Measurements from ENCODE around the gene THAP11. TPM values are rescaled to one million over a fixed set of nuclear protein-coding genes. Genes with fewer than 3 reads are reported as not detected.

THAP11 gene
- total and polyA plus RNA-seq, 3 experiments from 2014 or later = 52.6 to 153 (median 55.1) TPM

DNA sequence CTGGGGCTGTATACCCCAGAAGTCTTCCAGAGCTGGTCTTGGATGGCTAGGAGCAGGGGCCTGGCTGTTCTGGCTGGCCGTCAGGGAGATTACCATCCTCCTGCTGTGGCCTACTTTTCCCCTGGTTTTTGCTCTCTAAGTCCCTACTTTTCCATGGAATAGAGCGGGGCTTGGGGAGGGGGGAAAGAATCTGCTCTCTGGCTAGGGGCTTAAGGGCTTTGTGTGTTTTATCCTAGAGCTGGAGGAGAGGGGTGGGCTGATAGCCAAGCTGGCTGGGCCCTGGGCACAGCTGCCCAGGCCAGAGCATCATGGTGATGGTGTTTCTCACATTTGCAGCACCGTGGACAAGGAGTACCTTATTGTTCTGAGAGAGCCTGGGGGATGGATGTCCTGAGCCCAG, 46.2 kb downstream of the THAP11 start:
- Mint-ChIP-seq H3K36me3 (peaks cover 0 to 26% (median 2%) of the 10 kb centered on the region in 3 donors), H3K9me3 (no peaks in the 10 kb centered on the region), H3K27me3 (no peaks in the 10 kb centered on the region), H3K27ac (no peak overlapping the region), H3K4me1 (peaks cover 5 to 8% (median 8%) of the 10 kb centered on the region in 3 donors), H3K4me3 (no peak overlapping the region)
- Histone ChIP-seq H3K36me3 (ENCODE audit: insufficient read depth, low read length) (peaks cover 12% of the 10 kb centered on the region), H3K27ac (ENCODE audit: low read depth, low read length) (no peak overlapping the region), H3K27me3 (ENCODE audit: insufficient read depth, low read length, poor library complexity, severe bottlenecking) (no peaks in the 10 kb centered on the region), H3K4me1 (ENCODE audit: insufficient read depth, low read length) (no peaks in the 10 kb centered on the region), H3K4me3 (ENCODE audit: low read length) (no peak overlapping the region), H3K9me3 (ENCODE audit: low read length) (no peaks in the 10 kb centered on the region)
- ChIA-PET CTCF (no interaction called here), POLR2A (no interaction called here)
- DNase-seq = no peak

DNA sequence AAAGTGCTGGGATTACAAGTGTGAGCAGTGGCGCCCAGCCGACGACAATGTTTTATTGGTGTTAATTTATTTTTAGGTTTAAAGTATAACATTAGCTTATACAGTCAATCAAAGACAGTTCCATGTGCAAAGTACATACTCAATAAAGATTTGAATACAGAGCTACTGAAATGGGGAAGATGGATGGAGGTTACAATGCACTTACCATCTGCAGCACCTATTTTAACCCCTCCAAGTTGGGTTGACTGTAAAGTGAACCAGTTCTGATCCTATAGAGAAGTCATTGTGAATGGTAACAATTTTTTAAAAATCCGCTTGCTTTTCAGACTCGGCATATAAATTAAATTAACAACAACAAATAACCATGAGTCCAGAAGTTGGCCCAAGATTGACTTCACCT, 50.3 kb downstream of the THAP11 start:
- Histone ChIP-seq H3K27ac (ENCODE audit: low read depth, low read length) (peak overlapping the region; percentile 66), H3K27me3 (ENCODE audit: insufficient read depth, low read length, poor library complexity, severe bottlenecking) (no peaks in the 10 kb centered on the region), H3K4me1 (ENCODE audit: insufficient read depth, low read length) (peaks cover 20% of the 10 kb centered on the region), H3K4me3 (ENCODE audit: low read length) (peak overlapping the region; percentile 61), H3K36me3 (ENCODE audit: insufficient read depth, low read length) (no peaks in the 10 kb centered on the region), H3K9me3 (ENCODE audit: low read length) (no peaks in the 10 kb centered on the region)
- Mint-ChIP-seq H3K4me3 (peak overlapping the region; percentile 65 to 94 (median 87)), H3K27me3 (no peaks in the 10 kb centered on the region), H3K36me3 (peaks cover 0 to 5% (median 0%) of the 10 kb centered on the region in 3 donors), H3K9me3 (no peaks in the 10 kb centered on the region), H3K4me1 (peaks cover 27 to 44% (median 35%) of the 10 kb centered on the region in 3 donors), H3K27ac (peak overlapping the region; percentile 85 to 97 (median 92))
- ChIA-PET POLR2A (interaction anchor here (0.5 to 0.7 kb wide), 4 partner anchors 21 to 74 kb away, joined by 3 to 9 read pairs (median 4); no protein-coding TSS in a partner anchor), CTCF (interaction anchor here (0.7 to 3.3 kb wide), 3 partner anchors 9 to 68 kb away, joined by 3 to 12 read pairs (median 10); partner anchors contain the start of gene NRN1L)
- no peak for DNase-seq

DNA sequence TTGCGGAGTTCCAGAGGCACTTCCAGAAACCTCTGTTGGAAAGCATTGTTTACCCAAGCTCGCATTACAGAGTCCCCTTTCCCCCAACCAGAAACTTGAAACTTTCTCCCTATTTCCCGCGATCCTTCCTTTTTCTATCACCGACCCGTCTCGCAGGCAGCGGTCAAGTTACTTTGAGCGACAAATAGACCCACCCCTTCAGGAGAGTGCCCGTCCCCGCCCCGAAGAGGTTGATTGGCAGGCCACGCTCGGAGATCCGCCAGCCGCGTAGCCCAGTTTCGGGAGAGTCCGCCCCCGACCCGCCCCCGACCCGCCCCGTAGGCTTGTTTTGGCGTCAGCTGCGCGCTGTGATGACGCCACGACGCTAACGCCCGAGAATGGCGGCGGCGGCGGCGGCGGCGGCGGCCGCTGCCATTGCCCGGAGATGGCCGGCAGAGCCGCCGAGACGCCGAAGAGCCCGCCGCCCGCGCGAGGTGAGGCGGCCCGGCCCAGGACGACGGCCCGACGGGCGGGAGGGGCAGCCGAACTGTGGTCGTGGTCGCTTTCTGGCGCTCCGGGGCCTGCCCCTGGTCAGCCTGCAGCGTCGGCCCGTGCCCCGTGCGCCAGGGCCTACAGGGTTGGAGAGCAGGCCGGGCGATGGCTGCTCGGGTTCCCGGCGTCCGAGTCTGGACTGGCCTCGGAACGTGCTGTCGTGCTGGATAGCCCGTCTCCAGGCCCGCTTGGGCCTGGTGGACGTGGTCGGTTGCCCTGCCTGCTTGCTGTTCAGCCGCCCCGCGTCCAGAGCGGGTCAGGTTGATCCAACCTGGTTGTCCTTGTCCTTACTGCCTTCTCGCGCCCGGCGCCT, 51.0 kb downstream of the THAP11 start, which contains the start of gene PSKH1:
Gene PSKH1 (plus strand): TSS at position 356 of the 844 bp plus-strand sequence. CDS start 15,496 bp downstream, outside the sequence.
- POLR2A ChIA-PET = interaction anchor here (0.5 to 0.7 kb wide), 4 partner anchors 21 to 74 kb away, joined by 3 to 4 read pairs (median 4); no protein-coding TSS in a partner anchor
- peak; percentile 85 to 94 (median 93) for DNase-seq
- peak within 1 kb of the TSS; percentile 91 for H3K27ac ChIP-seq (ENCODE audit: low read depth, low read length)
- peak within 1 kb of the TSS; percentile 92 for H3K4me3 ChIP-seq (ENCODE audit: low read length)
- H3K27me3 Mint-ChIP-seq = no peaks in the 10 kb centered on the region
- H3K27me3 ChIP-seq (ENCODE audit: insufficient read depth, low read length, poor library complexity, severe bottlenecking) = no peaks in the 10 kb centered on the region
- H3K9me3 Mint-ChIP-seq = no peaks in the 10 kb centered on the region
- H3K4me1 ChIP-seq (ENCODE audit: insufficient read depth, low read length) = peaks cover 20% of the 10 kb centered on the region
- no peaks in the 10 kb centered on the region for H3K36me3 ChIP-seq (ENCODE audit: insufficient read depth, low read length)
- peaks cover 0 to 5% (median 0%) of the 10 kb centered on the region in 3 donors for H3K36me3 Mint-ChIP-seq
- peaks cover 28 to 47% (median 38%) of the 10 kb centered on the region in 3 donors for H3K4me1 Mint-ChIP-seq
- CTCF ChIA-PET = interaction anchor here (1.0 to 3.3 kb wide), 5 partner anchors 9 to 76 kb away, joined by 3 to 12 read pairs (median 4); partner anchors contain the start of gene NRN1L
- peak within 1 kb of the TSS; percentile 96 to 99 (median 98) for H3K27ac Mint-ChIP-seq
- H3K4me3 Mint-ChIP-seq = peak within 1 kb of the TSS; percentile 87 to 100 (median 94)
- H3K9me3 ChIP-seq (ENCODE audit: low read length) = no peaks in the 10 kb centered on the region

Other genes starting within 250 kb of the THAP11 start
- 100 to 1,000 TPM; 124 to 139 TPM for gene CARMIL2, start 197.2 kb upstream of the THAP11 start, total RNA-seq
- 24.5 TPM for gene CARMIL2, start 197.2 kb upstream of the THAP11 start, polyA plus RNA-seq
- gene ACD, start 182.1 kb upstream of the THAP11 start, total RNA-seq = 10 to 100 TPM; 79.1 to 81.7 TPM
- gene ACD, start 182.1 kb upstream of the THAP11 start, polyA plus RNA-seq = 55.6 TPM
- gene PARD6A, start 181.4 kb upstream of the THAP11 start, total RNA-seq = 10 to 100 TPM; 16.7 to 18.3 TPM
- gene PARD6A, start 181.4 kb upstream of the THAP11 start, polyA plus RNA-seq = 14.7 TPM
- 10 to 100 TPM; 15.1 to 15.6 TPM for gene ENKD1, start 175.6 kb upstream of the THAP11 start, total RNA-seq
- gene ENKD1, start 175.6 kb upstream of the THAP11 start, polyA plus RNA-seq = 1.7 TPM
- gene C16orf86, start 175.5 kb upstream of the THAP11 start, total RNA-seq = 1 to 10 TPM in 1 of 2 experiments, under 1 TPM in 1; 0.79 to 1.9 TPM
- gene C16orf86, start 175.5 kb upstream of the THAP11 start, polyA plus RNA-seq = 2.7 TPM
- 10 to 100 TPM; 21.3 to 23.7 TPM for gene GFOD2, start 123.0 kb upstream of the THAP11 start, total RNA-seq
- gene GFOD2, start 123.0 kb upstream of the THAP11 start, polyA plus RNA-seq = 11.2 TPM
- 10 to 100 TPM; 18.9 to 20.0 TPM for gene RANBP10, start 35.8 kb upstream of the THAP11 start, total RNA-seq
- gene RANBP10, start 35.8 kb upstream of the THAP11 start, polyA plus RNA-seq = 11.1 TPM
- gene TSNAXIP1, start 35.4 kb upstream of the THAP11 start, total RNA-seq = 1 to 10 TPM; 1.2 to 1.5 TPM
- 0.13 TPM for gene TSNAXIP1, start 35.4 kb upstream of the THAP11 start, polyA plus RNA-seq
- 100 to 1,000 TPM; 181 TPM for gene NUTF2, start 4.6 kb downstream of the THAP11 start, total RNA-seq
- 129 TPM for gene NUTF2, start 4.6 kb downstream of the THAP11 start, polyA plus RNA-seq
- gene CENPT, start 5.4 kb downstream of the THAP11 start, total RNA-seq = 10 to 100 TPM; 56.5 to 58.6 TPM
- 14.3 TPM for gene CENPT, start 5.4 kb downstream of the THAP11 start, polyA plus RNA-seq
- 100 to 1,000 TPM; 105 to 108 TPM for gene EDC4, start 30.7 kb downstream of the THAP11 start, total RNA-seq
- 30.1 TPM for gene EDC4, start 30.7 kb downstream of the THAP11 start, polyA plus RNA-seq
- under 1 TPM in 1 of 2 experiments, not detected in 1; 0.97 TPM for gene NRN1L, start 42.6 kb downstream of the THAP11 start, total RNA-seq
- 0.83 TPM for gene NRN1L, start 42.6 kb downstream of the THAP11 start, polyA plus RNA-seq
- 10 to 100 TPM; 13.6 to 14.5 TPM for gene PSKH1, start 50.9 kb downstream of the THAP11 start, total RNA-seq
- gene PSKH1, start 50.9 kb downstream of the THAP11 start, polyA plus RNA-seq = 27.0 TPM
- 1 to 10 TPM; 4.1 to 4.9 TPM for gene CTRL, start 89.5 kb downstream of the THAP11 start, total RNA-seq
- 1.5 TPM for gene CTRL, start 89.5 kb downstream of the THAP11 start, polyA plus RNA-seq
- gene PSMB10, start 94.5 kb downstream of the THAP11 start, total RNA-seq = 100 to 1,000 TPM; 176 to 189 TPM
- 518 TPM for gene PSMB10, start 94.5 kb downstream of the THAP11 start, polyA plus RNA-seq
- 10 to 100 TPM; 12.7 to 12.8 TPM for gene LCAT, start 101.8 kb downstream of the THAP11 start, total RNA-seq
- 0.74 TPM for gene LCAT, start 101.8 kb downstream of the THAP11 start, polyA plus RNA-seq
- gene SLC12A4, start 126.3 kb downstream of the THAP11 start, total RNA-seq = 10 to 100 TPM; 30.6 to 34.1 TPM
- gene SLC12A4, start 126.3 kb downstream of the THAP11 start, polyA plus RNA-seq = 5.1 TPM
- gene DPEP3, start 138.2 kb downstream of the THAP11 start, total RNA-seq = under 1 TPM; 0.18 TPM
- gene DPEP3, start 138.2 kb downstream of the THAP11 start, polyA plus RNA-seq = 0.10 TPM
- gene DPEP2, start 157.2 kb downstream of the THAP11 start, total RNA-seq = 1 to 10 TPM; 6.2 to 6.4 TPM
- gene DPEP2, start 157.2 kb downstream of the THAP11 start, polyA plus RNA-seq = 34.0 TPM
- gene DPEP2NB, start 173.6 kb downstream of the THAP11 start, total RNA-seq = not detected
- not detected for gene DPEP2NB, start 173.6 kb downstream of the THAP11 start, polyA plus RNA-seq
- gene DDX28, start 180.9 kb downstream of the THAP11 start, total RNA-seq = 10 to 100 TPM; 28.3 to 29.2 TPM
- gene DDX28, start 180.9 kb downstream of the THAP11 start, polyA plus RNA-seq = 31.5 TPM
- gene DUS2, start 181.0 kb downstream of the THAP11 start, total RNA-seq = 10 to 100 TPM; 31.3 to 32.2 TPM
- 15.3 TPM for gene DUS2, start 181.0 kb downstream of the THAP11 start, polyA plus RNA-seq
- gene NFATC3, start 243.1 kb downstream of the THAP11 start, total RNA-seq = 10 to 100 TPM; 91.1 to 95.9 TPM
- gene NFATC3, start 243.1 kb downstream of the THAP11 start, polyA plus RNA-seq = 120 TPM

Data from CD8-positive, alpha-beta memory T cell (primary cell).